Measurements from ENCODE around the gene CDK5RAP1.
"Not testable (repeated sequence)": the region's sequence is repeated elsewhere in the genome, so short reads cannot be mapped to it uniquely, and the experiment has no call there.

Gene CDK5RAP1

GRCh38 chr20:33442136-33443005 lies 41.1 kb upstream of the CDK5RAP1 start:
- no peaks in the 10 kb centered on the region for H3K9me2 ChIP-seq (replicated peaks; ENCODE audit: low read depth, low read length)
- no peaks in the 10 kb centered on the region for H3K79me2 ChIP-seq (ENCODE audit: insufficient read depth, low read length)
- H3K27me3 ChIP-seq (ENCODE audit: insufficient read depth, low read length, poor library complexity, severe bottlenecking): no peaks in the 10 kb centered on the region
- peaks cover 29% of the 10 kb centered on the region for H3K4me1 ChIP-seq (ENCODE audit: insufficient read depth, low read length, poor library complexity, severe bottlenecking)
- 0 out of 2 replicates have a peak, but pooled peaks cover 3% of the 10 kb centered on the region for H3F3A ChIP-seq (ENCODE audit: low read depth)
- peak overlapping the region; percentile 51 for H3K9ac ChIP-seq (ENCODE audit: low read depth, low read length, poor library complexity, severe bottlenecking)
- H3K4me2 ChIP-seq (ENCODE audit: low read depth, low read length, poor library complexity, severe bottlenecking): peak overlapping the region; percentile 99
- no peaks in the 10 kb centered on the region for H3K9me3 ChIP-seq (ENCODE audit: insufficient read depth, low read depth, low read length)
- peak overlapping the region; percentile 93 for H3K4me3 ChIP-seq (ENCODE audit: low read length, poor library complexity, severe bottlenecking)
- no peaks in the 10 kb centered on the region for H3K36me3 ChIP-seq (ENCODE audit: insufficient read depth, low read length)
- TF ChIP-seq CTCF (conservative IDR thresholded peaks at IDR 0.05; ENCODE audit: low read length): no peak
- TF ChIP-seq EZH2phosphoT487 (IDR thresholded peaks at IDR 0.05; ENCODE audit: borderline replicate concordance): no peak
- H4K20me1 ChIP-seq (ENCODE audit: insufficient read depth, low read length, poor library complexity, severe bottlenecking): no peaks in the 10 kb centered on the region
- 0 out of 2 replicates have a peak overlapping the region, but pooled peaks have one; percentile 76 for H2AFZ ChIP-seq (ENCODE audit: low read length)

- no peaks in the 10 kb centered on the region for H3K79me2 ChIP-seq (ENCODE audit: insufficient read depth, low read length)
- no peak overlapping the region for H3K9ac ChIP-seq (ENCODE audit: low read depth, low read length, poor library complexity, severe bottlenecking)
- H3K4me3 ChIP-seq (ENCODE audit: low read length, poor library complexity, severe bottlenecking): no peak overlapping the region
- H3K36me3 ChIP-seq (ENCODE audit: insufficient read depth, low read length): no peaks in the 10 kb centered on the region
- H2AFZ ChIP-seq (ENCODE audit: low read length): no peak overlapping the region
- TF ChIP-seq CTCF (conservative IDR thresholded peaks at IDR 0.05; ENCODE audit: low read length) (no peak), EZH2phosphoT487 (IDR thresholded peaks at IDR 0.05; ENCODE audit: borderline replicate concordance) (no peak)
- H3F3A ChIP-seq (ENCODE audit: low read depth): 0 out of 2 replicates have a peak, but pooled peaks cover 3% of the 10 kb centered on the region
- H3K27me3 ChIP-seq (ENCODE audit: insufficient read depth, low read length, poor library complexity, severe bottlenecking): no peaks in the 10 kb centered on the region
- no peaks in the 10 kb centered on the region for H3K9me3 ChIP-seq (ENCODE audit: insufficient read depth, low read depth, low read length)
- H3K9me2 ChIP-seq (replicated peaks; ENCODE audit: low read depth, low read length): no peaks in the 10 kb centered on the region
- H4K20me1 ChIP-seq (ENCODE audit: insufficient read depth, low read length, poor library complexity, severe bottlenecking): no peaks in the 10 kb centered on the region
- peaks cover 25% of the 10 kb centered on the region for H3K4me1 ChIP-seq (ENCODE audit: insufficient read depth, low read length, poor library complexity, severe bottlenecking)
- no peak overlapping the region for H3K4me2 ChIP-seq (ENCODE audit: low read depth, low read length, poor library complexity, severe bottlenecking)
Observed at GRCh38 chr20:33441142-33441955, 40.0 kb upstream of the CDK5RAP1 start.

- not testable (repeated sequence) for H3K36me3 ChIP-seq (ENCODE audit: insufficient read depth, low read length); H3K9me2 ChIP-seq (replicated peaks; ENCODE audit: low read depth, low read length); H4K20me1 ChIP-seq (ENCODE audit: insufficient read depth, low read length, poor library complexity, severe bottlenecking); H3F3A ChIP-seq (ENCODE audit: low read depth); H3K9me3 ChIP-seq (ENCODE audit: insufficient read depth, low read depth, low read length); H2AFZ ChIP-seq (ENCODE audit: low read length); H3K4me2 ChIP-seq (ENCODE audit: low read depth, low read length, poor library complexity, severe bottlenecking); H3K9ac ChIP-seq (ENCODE audit: low read depth, low read length, poor library complexity, severe bottlenecking); H3K4me3 ChIP-seq (ENCODE audit: low read length, poor library complexity, severe bottlenecking); H3K79me2 ChIP-seq (ENCODE audit: insufficient read depth, low read length); H3K27me3 ChIP-seq (ENCODE audit: insufficient read depth, low read length, poor library complexity, severe bottlenecking)
- peaks cover 21% of the 10 kb centered on the region for H3K4me1 ChIP-seq (ENCODE audit: insufficient read depth, low read length, poor library complexity, severe bottlenecking)
Observed at GRCh38 chr20:33440562-33440961, 39.2 kb upstream of the CDK5RAP1 start.

All from Loucy (cell line).